HG02884 (cell line): Measurements from ENCODE around the gene NFE2L1.
"Not testable (repeated sequence)": the region's sequence is repeated elsewhere in the genome, so short reads cannot be mapped to it uniquely, and the experiment has no call there.

Experiments
- ATAC-seq: cut with Tn5 transposase; IDR thresholded peaks from one replicate; pipeline ENCODE4 v1.9.1; 2021; ENCODE audit warnings: mild to moderate bottlenecking, moderate library complexity; ENCODE audit not compliant: unreplicated experiment

Gene NFE2L1

DNA sequence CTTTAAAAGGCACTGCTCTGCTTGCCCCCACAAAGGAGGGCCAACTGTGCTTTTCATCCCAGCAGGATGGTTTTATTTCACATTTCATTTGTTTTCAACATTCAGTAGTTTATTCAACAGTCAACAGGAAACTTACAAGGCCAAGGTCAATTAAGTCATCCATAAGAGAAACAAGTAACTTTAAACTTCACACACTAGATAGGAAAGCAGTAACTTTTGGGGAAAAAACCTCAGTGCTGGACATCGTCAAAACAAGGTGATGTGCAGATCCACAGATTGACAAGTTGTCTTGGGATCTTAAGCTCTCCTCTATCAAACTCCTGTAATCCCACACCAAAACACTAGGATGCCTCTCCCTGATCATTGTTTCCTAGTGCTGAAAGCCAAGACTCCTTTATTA, 18.5 kb downstream of the NFE2L1 start:
- ATAC-seq = no peak

GRCh38 chr17:48067245-48067644, 19.1 kb downstream of the NFE2L1 start:
- ATAC-seq = no peak

- not testable (repeated sequence) for ATAC-seq
These were observed 19.6 kb downstream of the NFE2L1 start for GRCh38 chr17:48067808-48068207.

DNA sequence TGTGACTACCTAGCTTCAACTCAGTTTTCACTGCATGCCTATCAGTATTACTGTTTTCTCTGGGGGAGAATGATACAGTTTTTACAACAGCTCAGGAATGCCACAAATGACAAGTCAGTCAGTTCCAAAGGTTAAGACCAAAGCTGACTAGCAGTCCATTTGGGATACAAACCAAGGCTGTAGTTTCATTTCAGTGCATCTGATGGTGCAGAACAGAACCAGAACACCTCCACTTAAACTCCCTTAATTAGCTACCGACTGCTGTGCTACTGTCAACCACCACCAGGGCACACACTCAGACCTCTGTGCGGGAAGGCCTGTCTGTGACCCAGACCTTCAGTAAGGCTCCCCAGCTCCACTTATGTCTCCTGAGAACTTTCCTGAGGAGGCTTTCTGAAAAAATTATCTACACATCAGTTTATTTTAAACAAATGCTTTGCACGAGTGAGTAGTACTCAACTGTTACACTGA, 20.4 kb downstream of the NFE2L1 start:
- no peak for ATAC-seq

GRCh38 chr17:48070195-48070594, 22.0 kb downstream of the NFE2L1 start:
- no peak for ATAC-seq

GRCh38 chr17:48071654-48072053, 23.5 kb downstream of the NFE2L1 start:
- no peak for ATAC-seq

GRCh38 chr17:48072811-48073210, 24.7 kb downstream of the NFE2L1 start:
- not testable (repeated sequence) for ATAC-seq

DNA sequence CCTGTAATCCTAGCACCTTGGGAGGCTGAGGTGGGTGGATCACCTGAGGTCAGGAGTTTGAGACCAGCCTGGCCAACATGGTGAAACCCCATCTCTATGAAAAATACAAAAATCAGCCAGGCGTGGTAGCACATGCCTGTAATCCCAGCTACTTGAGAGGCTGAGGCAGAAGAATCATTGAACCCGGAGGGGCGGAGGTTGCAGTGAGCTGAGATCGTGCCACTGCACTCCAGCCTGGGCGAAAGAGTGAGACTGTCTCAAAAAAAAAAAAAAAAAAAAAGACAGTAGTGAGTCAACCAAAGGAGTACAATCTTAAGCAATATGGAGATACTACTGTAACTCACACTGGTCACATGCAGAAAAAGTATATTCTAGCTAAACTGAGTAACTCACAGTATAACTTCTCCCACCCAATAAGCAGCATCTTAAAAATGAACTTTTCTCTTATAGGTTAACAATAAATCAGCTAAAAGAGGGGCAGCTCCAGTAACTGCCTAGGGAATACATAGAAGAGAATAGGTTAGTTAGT, 25.5 kb downstream of the NFE2L1 start:
- not testable (repeated sequence) for ATAC-seq

GRCh38 chr17:48074322-48075081, 26.3 kb downstream of the NFE2L1 start:
- no peak for ATAC-seq

DNA sequence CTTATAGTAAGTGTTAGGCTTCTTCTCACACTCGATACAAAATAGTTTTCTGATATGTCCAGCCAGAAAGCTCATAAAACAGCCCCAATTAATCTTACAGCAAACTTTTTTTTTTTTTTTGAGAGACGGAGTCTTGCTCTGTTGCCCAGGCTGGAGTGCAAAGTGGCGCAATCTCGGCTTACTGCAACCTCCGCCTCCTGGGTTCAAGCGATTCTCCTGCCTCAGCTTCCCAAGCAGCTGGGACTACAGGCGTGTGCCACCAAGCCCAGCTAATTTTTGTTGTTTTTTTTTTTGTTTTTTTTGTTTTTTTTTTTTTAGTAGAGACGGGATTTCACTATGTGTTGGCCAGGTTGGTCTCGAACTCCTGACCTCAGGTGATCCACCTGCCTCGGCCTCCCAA, 29.0 kb downstream of the NFE2L1 start:
- not testable (repeated sequence) for ATAC-seq

- no peak for ATAC-seq
These were observed 33.7 kb downstream of the NFE2L1 start for GRCh38 chr17:48081858-48082257.

GRCh38 chr17:48084932-48085331, 36.8 kb downstream of the NFE2L1 start:
- no peak for ATAC-seq

DNA sequence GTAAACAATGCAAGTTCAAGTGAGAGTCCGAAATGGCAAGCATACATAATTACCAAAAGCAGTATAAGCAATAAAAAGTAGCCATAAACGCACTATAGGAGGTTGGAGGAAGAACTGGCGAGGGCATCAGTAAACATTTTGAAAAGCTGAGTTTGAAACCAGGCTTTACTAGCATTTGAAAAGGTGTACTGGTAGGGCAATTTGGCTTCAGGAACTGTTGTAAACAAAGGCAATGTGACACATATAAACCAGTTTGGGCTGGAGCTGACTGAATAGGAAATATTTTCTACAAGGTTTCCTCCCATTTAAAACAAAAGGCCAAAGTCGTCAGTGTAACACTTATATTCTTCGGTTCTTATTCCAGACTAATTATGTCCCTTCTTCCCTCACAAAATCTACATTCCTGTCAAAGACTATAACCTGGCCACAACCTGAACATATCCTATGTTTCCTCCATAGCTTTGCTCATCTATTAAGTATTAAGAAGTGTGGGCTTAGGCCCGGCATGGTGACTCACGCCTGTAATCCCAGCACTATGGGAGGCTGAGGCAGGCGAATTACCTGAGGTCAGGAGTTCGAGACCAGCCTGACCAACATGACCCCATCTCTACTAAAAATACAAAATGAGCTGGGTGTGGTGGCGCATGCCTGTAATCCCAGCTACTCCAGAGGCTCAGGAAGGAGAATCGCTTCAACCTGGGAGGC, 45.3 kb downstream of the NFE2L1 start:
- ATAC-seq = no peak

- ATAC-seq = no peak
These were observed 47.5 kb downstream of the NFE2L1 start for GRCh38 chr17:48095611-48096010.

DNA sequence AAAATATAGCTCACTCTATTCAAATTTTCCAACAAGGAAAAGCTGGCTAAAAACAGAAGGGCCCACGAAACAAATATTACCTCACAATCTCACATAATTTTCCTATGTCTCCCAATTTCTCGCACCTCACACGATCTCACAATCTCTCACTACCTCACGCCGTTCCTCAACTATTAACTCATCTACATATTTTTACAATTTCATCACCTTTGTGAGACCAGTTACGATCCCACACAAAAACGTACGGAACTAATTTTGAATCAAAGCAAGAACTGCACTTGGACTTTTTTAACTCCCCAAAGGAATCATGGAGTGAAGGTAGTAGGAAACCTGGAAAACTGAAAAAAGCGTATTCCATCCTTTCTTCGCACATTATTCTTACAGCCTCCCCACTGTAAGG, 52.0 kb downstream of the NFE2L1 start:
- ATAC-seq = no peak

DNA sequence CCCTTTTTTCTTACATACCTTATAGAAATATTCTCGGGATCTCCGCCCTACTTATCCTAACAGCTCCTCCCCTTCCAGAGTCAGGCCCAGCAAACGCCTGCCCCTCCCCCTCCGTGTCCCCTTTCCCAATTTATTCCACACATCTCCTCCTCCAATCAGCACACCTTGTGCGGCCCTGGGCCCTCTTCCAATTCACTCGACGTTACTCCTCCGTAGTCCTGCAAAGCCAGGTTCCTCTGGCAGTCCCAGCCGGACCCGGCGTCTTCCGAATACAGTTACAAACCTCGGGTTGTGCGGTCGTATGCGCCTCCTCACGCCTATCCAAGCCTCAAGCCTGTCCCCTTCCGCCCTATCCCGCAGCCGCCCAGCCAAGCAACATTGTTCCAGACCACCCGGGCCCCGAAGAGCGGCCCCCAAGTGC, 52.4 kb downstream of the NFE2L1 start:
- ATAC-seq = peak; percentile 5

GRCh38 chr17:48101012-48101720, 53.0 kb downstream of the NFE2L1 start, which contains the start of gene CBX1:
CBX1 (minus strand) TSS chr17:48101478; CDS start chr17:48077004, 24,474 bp downstream.
- peak; percentile 75 for ATAC-seq

DNA sequence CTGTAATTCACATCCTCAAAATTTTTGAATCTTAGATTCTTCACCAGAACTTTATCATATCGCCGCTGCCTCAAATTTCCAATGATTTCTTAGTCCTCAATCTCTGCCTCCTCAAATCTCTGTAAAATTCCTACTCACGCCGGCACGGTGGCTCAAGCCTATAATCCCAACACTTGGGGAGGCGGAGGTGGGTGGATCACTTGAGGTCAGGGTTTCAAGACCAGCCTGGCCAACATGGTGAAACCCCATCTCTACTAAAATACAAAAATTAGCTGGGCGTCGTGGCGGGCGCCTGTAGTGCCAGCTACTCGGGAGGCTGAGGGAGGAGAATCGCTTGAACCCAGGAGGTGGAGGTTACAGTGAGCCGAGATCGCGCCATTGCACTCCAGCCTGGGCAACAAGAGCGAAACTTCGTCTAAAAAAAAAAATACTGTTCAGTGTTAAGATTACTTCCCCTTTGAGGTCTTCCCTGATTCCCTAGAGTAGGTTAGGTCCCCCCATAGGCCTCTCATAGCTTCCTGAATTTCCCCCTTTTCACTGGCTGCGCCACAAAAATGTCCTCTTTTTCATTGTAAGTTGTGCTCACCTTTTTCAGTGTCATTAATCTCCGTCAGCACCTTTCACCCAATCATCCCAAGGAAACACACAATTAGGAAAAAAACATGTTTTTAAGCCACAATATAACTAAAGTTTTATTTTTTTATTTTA, 54.0 kb downstream of the NFE2L1 start:
- no peak for ATAC-seq

- ATAC-seq = no peak
These were observed 54.9 kb downstream of the NFE2L1 start for GRCh38 chr17:48102798-48103715.

DNA sequence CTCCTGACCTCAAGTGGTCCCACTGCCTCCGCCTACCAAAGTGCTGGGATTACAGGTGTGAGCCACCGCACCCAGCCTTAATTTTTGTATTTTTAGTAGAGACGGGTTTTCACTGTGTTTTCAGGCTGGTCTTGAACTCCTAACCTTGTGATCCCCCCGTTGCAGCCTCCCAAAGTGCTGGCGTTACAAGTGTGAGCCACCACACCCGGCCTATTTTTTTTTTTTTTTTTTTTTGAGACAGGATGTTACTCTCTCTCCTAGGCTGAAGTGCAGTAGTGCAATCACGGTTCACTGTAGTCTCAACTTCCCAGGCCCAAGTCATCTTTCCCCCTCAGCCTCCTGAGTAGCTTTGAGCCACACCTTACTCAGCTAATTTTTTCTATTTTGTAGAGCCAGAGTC, 56.3 kb downstream of the NFE2L1 start:
- ATAC-seq = no peak
